ENCODE measurements around the gene SYN1.
"Not testable (repeated sequence)": the region's sequence is repeated elsewhere in the genome, so short reads cannot be mapped to it uniquely, and the experiment has no call there.

SYN1 gene

DNA sequence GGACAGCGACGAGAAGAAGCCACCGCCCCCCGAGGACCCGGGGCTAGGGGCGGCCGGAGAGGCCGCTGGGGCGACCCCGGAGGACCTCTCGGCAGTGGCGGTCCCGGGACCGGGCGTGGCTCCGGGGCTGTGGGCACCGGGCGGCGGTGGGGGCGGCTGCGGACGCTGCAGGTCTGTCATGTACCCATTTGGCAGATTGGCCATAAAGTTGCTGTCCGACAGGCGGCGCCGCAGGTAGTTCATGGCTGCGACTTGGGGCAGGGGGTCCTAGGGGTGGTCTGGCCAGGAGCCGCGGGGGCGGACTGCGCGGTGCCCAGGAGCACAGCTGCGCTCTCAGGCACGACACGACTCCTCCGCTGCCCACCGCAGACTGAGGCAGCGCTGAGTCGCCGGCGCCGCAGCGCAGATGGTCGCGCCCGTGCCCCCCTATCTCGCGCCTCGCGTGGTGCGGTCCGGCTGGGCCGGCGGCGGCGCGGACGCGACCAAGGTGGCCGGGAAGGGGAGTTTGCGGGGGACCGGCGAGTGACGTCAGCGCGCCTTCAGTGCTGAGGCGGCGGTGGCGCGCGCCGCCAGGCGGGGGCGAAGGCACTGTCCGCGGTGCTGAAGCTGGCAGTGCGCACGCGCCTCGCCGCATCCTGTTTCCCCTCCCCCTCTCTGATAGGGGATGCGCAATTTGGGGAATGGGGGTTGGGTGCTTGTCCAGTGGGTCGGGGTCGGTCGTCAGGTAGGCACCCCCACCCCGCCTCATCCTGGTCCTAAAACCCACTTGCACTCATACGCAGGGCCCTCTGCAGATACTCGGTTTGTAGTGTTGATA, at the start of gene SYN1:
TSS of gene SYN1 (minus strand) at position 372 of the 817 bp plus-strand sequence. CDS start at position 243, 129 bp downstream.
- DNase-seq = peak; percentile 57

DNA sequence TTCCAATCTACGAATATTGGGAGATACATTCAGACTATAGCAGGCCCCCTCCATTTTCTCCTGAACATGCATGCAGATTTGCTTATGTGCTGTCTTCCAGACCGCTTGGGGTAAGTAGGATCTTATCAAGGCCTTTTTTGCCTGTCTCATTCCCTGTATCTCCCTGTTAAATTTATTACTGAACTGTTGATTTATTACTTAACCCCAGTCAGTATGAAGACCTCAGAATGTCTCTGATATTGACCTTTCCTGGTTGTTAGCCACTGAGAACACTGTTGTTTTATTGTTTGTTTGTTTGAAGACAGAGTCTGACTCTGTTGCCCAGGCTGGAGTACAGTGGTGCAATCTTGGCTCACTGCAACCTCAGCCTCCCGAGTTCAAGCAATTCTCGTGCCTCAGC, 46.1 kb upstream of the SYN1 start:
- DNase-seq = not testable (repeated sequence)

DNA sequence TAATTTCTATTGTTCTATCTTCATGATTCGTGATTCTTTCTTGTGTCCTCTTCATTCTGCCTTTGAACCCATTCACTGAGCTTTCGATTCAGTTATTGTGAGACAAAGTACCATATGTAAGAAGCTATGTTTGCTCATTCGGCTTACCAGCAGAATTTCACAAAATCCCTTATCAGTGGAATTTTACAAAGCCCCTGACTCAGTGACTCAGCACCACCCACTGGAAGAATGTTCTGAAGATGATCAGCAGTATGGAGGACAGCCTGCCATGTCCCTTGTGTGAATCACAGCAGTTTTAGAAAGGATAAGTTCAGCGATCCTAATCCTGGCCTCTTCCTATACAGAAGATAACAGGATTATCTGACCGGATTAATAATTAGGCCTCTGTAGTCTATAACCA, 45.1 kb upstream of the SYN1 start:
- no peak for DNase-seq

DNA sequence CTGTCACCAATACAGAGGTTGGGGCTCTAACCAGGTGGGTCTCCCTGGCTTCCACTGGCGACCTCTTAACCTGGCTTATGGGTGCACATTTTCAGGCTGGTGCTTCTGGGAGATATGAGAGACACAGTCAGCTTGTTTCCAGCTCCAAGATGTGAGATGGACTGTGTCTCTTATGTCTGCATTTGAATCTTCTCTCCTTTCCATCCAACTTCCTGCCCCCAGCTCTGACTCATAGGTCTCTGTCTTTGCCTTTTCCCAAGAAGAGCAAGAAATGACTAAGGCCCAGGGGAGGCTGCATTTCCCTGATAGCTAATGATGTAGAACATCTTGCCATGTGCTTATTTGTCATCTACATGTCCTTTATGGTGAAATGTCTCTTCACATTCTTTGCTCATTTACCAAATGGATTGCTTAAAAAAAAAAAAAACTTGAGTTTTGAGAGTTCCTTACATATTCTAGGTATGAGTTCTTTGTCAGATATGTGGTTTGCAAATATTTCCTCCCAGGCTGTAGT, 42.5 kb upstream of the SYN1 start:
- no peak for DNase-seq

DNA sequence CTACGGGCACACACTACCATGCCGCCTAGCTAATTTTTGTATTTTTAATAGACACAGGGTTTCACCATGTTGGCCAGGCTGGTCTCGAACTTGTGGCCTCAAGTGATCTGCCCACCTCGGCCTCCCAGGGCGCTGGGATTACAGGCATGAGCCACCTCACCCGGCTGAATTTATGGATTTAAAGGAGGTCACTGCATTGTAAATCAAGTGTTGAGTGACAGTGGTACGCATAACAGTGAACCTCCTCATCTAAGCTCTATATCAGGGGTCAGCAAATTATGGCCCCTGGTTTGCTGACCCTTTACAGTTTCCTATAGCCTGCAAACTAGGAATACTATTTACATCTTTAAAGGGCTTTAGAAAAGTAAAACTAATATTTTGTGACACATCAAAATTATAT, 41.9 kb upstream of the SYN1 start:
- no peak for DNase-seq

DNA sequence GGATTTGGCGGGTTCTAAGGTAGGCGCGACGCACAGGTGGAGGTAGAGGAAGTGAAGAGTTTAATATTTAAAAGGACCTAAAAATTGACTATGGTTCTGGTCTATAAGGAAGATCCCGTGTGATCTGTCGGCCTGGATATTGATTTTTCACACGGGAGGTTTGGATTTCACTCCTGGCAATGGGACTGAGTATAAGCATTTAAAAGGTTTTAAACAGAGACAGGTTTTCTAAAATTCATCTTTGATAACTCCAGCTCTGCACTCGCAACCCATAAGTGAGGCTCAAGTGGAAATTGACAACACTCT, 39.7 kb upstream of the SYN1 start:
- no peak for DNase-seq

DNA sequence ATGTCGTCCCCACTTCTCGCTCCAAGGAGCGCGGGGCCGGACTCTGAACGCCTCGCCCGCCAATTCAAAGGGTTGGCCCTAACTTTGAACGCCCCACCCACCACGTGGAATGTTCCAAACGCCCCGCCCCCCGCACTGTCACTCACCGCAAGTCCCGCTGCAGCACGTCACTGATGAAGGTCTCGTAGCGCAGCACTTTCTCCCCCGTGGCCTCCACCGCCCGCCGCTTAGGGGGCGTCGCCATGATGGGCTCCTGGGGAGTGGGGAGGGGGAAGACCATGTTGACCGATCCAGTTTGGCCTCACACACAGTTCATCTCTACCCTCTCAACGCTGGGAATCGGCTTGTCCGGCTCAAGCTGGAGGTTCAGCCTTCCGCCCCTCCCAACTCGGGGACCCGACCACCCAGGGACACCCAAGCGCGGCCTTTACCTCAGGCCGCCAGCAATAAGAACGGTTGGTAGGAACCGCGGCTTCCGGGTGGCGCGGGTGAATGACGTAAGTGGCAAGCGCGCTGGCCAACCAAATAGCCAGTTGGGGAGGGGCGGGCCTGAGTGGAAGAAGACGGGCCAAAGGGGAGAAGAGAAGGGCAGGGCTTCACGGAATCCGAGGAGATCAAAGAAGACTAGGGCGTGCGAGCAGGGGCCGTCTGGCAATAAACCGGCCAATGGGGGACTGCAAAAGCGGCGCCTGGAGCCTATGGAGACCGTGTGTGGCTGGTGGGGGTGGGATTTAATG, 39.2 kb upstream of the SYN1 start, which contains the start of gene UXT:
TSS of gene UXT (minus strand) at position 497 of the 737 bp plus-strand sequence. CDS start at position 244, 253 bp downstream.
- DNase-seq = peak; percentile 91

DNA sequence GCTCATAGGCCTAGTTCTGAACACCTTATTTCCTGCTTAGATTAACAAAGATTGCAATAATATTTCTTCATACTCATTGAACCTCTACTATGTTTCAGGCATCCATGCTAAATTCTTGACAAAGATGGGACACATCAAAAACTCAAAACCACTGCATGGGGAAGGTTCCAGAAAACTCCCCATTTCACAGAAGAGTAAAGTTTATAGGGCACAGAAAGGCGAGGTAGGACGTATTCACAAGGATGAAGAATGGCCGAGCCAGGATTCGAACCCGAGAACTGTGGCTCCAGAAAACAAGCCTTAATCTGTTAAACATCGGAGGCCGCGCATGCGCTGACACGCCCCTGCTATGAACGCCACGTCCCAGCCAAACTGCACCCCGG, 38.6 kb upstream of the SYN1 start:
- DNase-seq = no peak

DNA sequence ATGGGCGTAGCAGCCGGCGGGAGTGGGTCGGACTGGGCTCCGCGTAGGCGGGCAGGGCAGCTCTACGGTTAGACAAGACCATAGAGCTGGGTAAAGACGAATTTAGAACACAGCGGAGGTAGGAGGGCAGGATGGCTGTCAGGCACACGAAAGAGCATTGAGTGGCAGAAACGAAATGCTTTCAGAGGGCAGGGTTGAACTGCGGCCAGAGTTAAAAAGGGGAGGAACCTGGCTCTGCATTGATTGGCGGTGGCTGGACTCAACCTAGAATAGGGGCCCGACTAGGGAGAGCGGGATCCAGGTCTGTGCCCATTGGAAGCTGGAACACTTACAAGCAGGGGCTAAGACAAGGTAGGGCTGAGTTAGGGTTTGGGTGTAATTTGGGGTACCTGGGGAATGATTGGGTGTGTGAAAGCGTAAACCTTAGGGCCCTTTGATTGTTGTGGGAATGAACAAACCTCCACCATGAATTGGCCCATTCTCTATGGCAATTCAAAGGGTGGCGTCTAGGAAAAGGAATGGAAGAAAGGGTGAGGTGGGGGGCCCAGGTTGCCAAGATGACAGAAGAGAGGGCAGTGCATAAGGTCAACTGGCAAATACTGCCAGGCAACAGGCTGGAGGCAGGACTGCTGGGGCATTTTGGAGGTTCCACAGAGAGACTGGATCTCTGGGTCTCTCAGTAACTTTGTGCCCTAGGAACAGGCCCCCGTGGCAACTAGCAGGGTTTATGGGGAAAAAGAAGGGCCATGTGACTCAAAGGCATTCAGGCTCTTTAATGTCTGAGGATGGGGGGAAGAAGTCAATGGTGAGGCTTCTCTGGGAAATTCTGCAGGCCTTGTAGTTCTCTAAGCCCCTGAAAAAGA, 31.6 kb upstream of the SYN1 start:
- DNase-seq = no peak

DNA sequence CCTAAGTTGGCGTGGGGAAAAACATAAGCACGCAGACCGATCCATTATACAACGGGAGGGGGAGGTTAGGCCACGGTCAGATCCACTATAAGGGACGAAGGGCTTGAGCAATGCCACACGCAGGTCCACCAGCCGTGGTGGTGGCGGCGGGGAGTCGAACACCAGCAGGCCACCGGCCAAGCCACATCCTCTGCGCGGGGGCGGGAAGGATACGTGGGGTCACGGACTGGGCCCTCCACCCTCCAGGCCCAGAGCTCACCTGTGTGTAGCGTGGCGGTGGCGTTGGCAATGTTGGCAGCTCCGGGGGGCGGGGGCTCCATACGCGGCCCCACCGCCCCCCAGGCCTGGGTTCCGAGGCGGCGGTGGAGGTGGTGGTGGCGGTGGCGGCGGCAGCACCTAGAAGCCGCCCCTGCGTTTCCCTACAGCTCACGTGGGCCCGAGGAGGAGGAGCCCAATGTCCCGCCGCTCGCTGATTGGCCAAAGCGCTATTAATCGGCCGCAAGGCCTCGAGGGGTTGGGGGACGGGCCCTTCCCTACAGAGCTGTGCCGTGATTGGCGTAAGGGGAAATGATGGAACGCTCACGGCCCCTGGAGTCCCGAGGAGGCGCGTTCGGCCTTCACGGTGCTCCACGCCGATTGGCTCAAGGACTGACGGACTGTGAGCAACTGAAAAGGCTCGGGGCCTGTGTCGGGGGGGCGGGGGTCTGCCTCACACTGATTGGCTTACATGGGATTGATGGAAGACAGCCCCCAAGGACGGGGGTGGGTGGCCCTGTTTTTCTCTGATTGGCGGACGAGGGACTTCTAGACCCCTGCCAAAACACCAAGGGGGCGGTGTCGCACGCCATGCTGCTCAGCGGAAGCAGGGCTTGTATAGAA, 30.7 kb upstream of the SYN1 start, which contains the start of gene ELK1:
TSS of gene ELK1 (minus strand) at position 400 of the 879 bp plus-strand sequence. CDS start 9,122 bp downstream, outside the sequence.
- peak; percentile 95 for DNase-seq

DNA sequence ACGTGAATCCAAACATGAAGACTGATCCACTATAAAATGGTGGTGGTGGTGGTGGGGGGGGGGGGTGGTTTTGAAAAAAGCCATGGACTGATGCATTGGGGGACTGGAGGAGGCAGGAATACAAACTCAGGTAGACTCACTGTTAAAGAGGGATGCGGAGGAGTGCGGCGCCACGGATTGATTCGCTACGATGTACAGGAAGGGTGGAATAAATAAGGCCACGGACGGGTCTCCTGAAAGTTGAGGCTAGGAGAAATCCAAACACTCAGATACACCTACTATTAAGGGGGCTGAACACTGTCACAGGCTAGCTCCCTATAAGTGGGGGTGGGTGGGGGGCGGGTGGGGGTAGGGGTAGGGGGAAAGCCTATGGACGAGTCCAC, 30.1 kb upstream of the SYN1 start:
- DNase-seq = no peak

DNA sequence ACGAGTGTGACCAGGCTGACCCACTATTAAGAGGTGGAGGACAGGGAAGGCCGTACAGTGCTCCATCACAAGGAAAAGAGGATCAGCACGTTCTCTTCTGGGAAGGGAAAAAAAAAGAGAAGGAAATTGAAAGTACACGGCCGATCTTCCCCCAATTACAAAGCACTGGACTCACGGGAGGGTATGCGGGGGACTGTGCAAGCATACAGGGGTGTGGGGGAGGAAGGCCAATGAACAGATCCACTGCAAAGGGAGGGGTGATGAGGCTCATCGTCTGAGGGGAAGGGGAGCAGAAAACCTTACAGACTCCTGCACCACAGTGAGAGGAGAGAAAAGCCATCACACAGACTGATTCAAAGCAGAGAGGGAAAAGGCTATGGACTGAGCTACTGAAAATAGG, 29.6 kb upstream of the SYN1 start:
- DNase-seq = no peak

DNA sequence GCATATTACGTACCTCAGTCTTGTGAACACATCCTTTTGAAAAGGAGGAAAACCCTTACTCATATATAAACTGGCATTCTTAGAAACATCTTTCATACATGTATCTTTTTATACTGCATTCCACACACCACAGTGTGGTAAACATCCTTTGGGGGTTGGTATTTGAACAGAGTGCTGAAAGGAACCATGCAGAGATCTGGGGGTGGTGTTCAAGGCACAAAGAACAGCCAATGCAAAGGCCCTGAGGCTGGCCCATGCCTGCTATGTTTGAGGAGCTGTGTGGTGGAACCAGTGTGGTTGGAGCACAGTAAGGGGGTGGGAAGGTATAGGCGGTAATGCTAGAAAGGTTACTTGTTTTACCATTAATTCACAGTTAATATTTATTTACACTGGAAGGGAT, 28.7 kb upstream of the SYN1 start:
- DNase-seq = no peak

DNA sequence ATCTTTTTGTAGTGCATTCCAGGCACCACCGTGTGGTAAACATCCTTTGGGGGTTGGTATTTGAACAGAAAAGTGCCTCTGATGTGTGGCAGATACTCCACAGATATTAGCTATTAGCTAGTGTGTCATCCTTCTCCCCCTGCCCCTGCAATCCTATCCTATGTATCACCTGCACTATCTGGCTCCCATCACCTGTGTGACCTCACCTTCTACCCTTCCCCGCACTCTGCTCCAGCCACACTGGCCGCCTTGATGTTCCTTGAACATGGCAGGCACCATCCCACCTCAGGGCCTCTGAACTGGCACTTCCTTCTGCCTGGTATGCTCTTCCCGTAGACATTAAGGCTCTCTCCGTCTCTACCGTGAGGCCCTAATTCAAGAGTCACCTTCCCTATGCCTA, 27.0 kb upstream of the SYN1 start:
- no peak for DNase-seq

DNA sequence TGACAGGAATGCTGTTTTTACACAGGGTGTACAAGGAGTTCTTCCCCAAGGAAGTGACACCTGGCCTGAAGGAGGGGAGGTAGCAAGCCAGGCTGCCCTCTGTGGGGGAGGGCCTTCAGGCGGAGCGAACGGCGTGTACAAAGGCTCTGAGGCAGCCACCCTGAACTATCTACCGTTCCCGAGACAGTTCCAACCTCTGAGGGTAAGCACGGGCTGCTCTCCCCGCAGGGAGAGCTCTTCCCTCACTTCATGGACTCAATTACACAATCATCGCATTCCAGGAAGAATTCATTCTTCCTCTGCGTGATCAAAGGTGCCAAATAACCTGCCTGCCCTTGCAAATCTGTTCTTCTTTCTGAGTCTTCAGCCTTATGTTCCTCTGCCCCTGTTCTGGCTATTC, 25.9 kb upstream of the SYN1 start:
- DNase-seq = no peak

DNA sequence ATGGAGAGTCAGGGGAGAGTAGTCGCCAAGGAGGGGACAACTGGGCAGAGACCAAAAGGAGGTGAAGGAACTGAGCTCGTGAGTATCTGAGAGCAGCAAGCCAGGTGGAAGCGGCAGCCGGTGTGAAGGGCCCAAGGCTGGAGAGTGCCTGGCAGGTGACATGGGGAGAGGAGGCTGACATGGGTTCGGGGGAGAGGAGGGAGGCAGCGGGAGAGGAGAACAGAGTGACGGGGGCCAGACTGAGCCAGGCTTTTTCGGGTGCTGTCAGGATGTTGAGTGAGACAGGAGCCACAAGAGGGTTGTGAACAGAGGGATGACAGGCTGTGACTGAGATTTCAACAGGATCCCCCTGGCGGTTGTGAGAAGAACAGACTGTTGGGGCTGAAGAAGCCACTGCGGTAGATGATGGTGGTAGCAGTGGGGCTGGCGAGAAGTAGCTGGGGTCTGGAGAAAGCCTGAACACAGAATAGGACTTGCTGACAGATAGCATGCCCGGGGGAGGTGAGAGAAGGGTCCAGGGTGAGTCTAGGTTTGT, 25.0 kb upstream of the SYN1 start:
- DNase-seq = no peak

DNA sequence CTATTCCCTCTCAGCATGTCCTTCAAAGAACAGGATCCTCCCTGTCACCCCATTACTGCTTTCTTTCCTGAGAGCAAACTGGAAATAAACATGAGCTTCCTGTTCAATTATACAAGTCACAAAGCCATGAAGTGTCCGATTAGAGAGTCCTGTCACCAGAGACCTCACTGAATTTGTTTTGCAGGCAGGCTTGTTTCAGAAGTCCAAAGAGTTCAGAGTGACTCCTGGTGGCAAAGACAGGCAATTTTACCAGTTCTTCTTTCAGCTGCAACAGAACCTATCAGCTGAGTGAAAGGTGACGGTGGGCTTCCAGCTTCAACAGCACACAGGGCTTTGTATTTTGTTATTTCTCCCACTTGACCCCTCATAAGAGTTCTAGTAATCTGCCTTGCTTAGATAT, 24.3 kb upstream of the SYN1 start:
- no peak for DNase-seq

DNA sequence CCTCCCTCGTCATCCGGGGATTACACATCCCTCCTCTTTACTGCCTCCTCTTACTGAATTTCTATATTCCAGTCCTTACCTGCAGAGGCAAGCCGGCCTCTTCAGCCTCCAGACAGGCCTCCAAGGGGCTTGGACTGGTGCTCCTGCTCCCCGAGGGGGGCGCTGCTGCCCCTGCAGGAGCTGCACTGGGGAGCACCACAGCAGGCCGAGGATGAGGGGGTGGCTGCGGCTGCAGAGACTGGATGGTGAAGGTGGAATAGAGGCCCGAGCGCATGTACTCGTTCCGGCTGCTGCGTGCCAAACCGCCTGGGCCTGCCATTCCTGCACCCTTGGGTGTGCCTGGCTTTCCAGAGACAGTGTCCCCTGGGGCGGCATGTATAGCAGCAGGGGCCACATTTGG, 19.2 kb upstream of the SYN1 start:
- no peak for DNase-seq

DNA sequence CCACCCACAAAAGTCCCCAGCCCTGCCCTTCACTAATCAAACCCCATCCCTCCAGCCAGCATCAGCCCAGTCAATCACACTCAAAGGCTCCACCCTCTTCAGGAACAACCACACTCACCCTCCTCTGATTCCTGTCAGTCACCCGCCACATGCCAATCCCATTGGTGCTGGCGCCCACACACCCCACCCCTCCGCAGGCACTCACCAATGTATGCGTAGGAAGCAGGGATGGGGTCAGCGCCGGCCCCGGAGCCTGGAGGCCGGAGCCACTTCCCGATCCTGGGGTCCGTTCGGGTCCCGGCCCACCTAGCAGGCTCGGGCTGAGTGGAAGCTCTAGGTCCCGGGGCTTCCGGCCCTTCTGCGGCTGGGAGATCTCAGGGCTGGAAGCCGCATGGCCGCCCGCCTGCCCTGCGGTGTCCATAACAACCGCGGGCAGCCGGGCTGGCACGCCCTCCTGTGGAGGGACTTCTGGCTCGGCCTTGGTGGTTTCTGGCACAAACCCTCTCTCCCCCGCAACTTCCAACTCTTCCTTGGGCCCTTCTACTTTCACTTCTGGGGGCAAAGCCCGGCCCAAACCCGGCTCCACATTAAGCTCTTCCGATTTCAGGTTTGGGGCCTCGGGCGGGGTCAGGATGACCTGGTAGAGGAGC, 18.0 kb upstream of the SYN1 start:
- DNase-seq = no peak

DNA sequence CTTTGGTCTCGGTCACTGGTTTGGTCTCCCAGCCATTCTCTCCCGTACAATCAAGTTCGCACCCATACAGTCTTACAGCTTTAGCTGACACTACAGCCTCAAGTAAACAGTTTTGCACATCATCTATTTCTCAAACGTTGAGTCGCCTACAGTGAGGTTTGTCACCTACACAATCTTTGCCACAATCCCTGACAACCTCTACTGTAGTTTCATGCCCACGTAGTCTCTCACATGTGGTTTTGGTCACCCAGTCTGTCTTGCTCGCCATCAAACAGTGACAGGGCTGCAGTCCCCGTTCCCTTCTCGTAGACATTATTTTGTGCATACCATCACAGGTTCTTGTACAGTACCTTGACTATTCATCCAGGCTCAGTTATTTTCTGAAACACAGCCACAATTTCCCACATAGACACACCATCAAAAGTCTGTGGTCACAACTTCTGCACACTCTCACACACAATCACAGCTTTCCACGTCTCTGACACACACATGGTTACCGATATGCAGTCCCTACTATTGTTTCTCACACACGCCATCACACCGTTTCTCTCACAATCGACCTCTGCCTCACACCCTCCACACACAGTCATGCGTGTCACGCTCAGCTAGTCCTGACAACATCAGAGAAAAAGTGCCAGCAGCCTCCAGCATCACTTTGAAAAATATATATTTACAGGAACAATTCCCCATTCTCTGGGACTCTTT, 15.4 kb upstream of the SYN1 start:
- no peak for DNase-seq

All from DMS 273 treated with DMSO at 0.1 percent for 48 hours (cell line).